Measurements from ENCODE around the gene NIBAN1. TPM values are rescaled to one million over a fixed set of nuclear protein-coding genes. Genes with fewer than 3 reads are reported as not detected.
A peak's percentile ranks its signal among the peaks of the same experiment; 100 is the strongest.

NIBAN1 gene
- total RNA-seq, 2 donors from 2014 or later = 209 to 215 TPM

- H3K4me1 ChIP-seq (ENCODE audit: control insufficient read depth in 1 of 2, low read depth in 2 of 2) = peaks cover 20 to 52% of the 10 kb centered on the region in 2 donors
- no peaks in the 10 kb centered on the region for H3K9me3 ChIP-seq
- TF ChIP-seq, protein P1, sequence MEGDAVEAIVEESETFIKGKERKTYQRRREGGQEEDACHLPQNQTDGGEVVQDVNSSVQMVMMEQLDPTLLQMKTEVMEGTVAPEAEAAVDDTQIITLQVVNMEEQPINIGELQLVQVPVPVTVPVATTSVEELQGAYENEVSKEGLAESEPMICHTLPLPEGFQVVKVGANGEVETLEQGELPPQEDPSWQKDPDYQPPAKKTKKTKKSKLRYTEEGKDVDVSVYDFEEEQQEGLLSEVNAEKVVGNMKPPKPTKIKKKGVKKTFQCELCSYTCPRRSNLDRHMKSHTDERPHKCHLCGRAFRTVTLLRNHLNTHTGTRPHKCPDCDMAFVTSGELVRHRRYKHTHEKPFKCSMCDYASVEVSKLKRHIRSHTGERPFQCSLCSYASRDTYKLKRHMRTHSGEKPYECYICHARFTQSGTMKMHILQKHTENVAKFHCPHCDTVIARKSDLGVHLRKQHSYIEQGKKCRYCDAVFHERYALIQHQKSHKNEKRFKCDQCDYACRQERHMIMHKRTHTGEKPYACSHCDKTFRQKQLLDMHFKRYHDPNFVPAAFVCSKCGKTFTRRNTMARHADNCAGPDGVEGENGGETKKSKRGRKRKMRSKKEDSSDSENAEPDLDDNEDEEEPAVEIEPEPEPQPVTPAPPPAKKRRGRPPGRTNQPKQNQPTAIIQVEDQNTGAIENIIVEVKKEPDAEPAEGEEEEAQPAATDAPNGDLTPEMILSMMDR (IDR thresholded peaks at IDR 0.05) = no peak
- DNase-seq (ENCODE audit: low spot score) = no peak
- no peaks in the 10 kb centered on the region for H3K27me3 ChIP-seq (replicated peaks; ENCODE audit: insufficient read depth)
- no peak overlapping the region for H3K4me3 ChIP-seq
- no peak for ATAC-seq (ENCODE audit: insufficient number of reproducible peaks, low FRiP score, low read depth)
- H3K27ac ChIP-seq = no peak overlapping the region
- H3K36me3 ChIP-seq = no peaks in the 10 kb centered on the region
Observed at GRCh38 chr1:184930645-184931044, 43.7 kb downstream of the NIBAN1 start.

DNA sequence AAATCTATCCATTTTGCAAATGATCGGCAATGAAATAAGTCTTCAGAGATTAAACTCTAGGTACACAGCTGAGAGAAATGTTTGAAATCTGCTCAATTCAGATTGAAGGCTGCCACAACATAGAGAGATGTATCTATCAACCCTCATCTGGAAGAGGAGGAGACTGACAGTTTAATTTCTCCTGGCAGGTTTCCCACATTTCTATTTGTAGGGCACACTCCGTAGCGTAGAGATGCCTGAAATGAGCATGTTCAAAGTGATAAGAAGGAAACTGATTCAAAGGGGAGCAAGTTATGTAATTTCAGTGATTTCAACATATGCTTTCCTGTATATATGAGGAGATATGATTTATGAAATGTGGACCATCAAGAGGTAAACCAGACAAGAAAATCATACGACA is 44.1 kb downstream of the NIBAN1 start:
- DNase-seq (ENCODE audit: low spot score) (no peak), ATAC-seq (ENCODE audit: insufficient number of reproducible peaks, low FRiP score, low read depth) (no peak)
- Histone ChIP-seq H3K4me1 (ENCODE audit: control insufficient read depth in 1 of 2, low read depth in 2 of 2) (peaks cover 20 to 52% of the 10 kb centered on the region in 2 donors), H3K4me3 (peak overlapping the region; percentile 31), H3K27me3 (replicated peaks; ENCODE audit: insufficient read depth) (no peaks in the 10 kb centered on the region), H3K9me3 (no peaks in the 10 kb centered on the region), H3K36me3 (no peaks in the 10 kb centered on the region), H3K27ac (no peak overlapping the region)
- TF ChIP-seq, protein P1 (IDR thresholded peaks at IDR 0.05) = no peak

DNA sequence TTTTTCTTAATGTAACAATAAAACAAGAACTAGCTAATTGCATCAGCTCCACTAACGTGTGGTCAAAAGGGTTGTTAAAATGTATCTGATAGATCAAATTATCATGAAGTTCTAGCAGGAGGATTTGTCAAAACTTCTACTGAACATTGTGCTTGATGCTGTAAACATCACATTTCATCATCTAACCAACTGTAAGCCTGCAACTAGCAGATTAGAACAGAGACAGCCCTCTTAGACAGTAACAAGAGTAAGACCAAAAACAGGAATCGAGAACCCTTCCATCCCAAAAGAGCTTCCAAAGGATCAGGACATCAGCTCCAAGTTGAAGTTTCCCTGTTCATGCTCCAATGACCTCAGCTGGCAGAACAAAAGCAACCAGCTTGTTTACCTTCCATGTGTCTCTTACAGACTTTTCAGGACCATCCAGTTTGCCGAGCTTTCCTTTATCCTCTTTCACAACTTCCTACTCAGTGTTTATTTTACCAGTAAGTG is 44.6 kb downstream of the NIBAN1 start:
- no peak for ATAC-seq (ENCODE audit: insufficient number of reproducible peaks, low FRiP score, low read depth)

GRCh38 chr1:184928394-184928793 is 45.9 kb downstream of the NIBAN1 start:
- TF ChIP-seq, protein P1 (IDR thresholded peaks at IDR 0.05) = no peak
- no peak for ATAC-seq (ENCODE audit: insufficient number of reproducible peaks, low FRiP score, low read depth)
- Histone ChIP-seq H3K27me3 (replicated peaks; ENCODE audit: insufficient read depth) (no peaks in the 10 kb centered on the region), H3K4me3 (no peak overlapping the region), H3K9me3 (no peaks in the 10 kb centered on the region), H3K27ac (no peak overlapping the region), H3K4me1 (ENCODE audit: control insufficient read depth in 1 of 2, low read depth in 2 of 2) (peaks cover 20 to 50% of the 10 kb centered on the region in 2 donors), H3K36me3 (no peaks in the 10 kb centered on the region)
- no peak for DNase-seq (ENCODE audit: low spot score)

More for the DNA sequence above, 44.6 kb downstream of the NIBAN1 start:
- Histone ChIP-seq H3K36me3 (no peaks in the 10 kb centered on the region), H3K27me3 (replicated peaks; ENCODE audit: insufficient read depth) (no peaks in the 10 kb centered on the region), H3K27ac (no peak overlapping the region), H3K4me3 (peak overlapping the region; percentile 31), H3K9me3 (no peaks in the 10 kb centered on the region), H3K4me1 (ENCODE audit: control insufficient read depth in 1 of 2, low read depth in 2 of 2) (peaks cover 20 to 52% of the 10 kb centered on the region in 2 donors)
- TF ChIP-seq, protein P1 (IDR thresholded peaks at IDR 0.05) = no peak
- no peak for DNase-seq (ENCODE audit: low spot score)

Other genes starting within 250 kb of the NIBAN1 start
- 10 to 100 TPM; 44.0 to 71.5 TPM for gene EDEM3, start 219.7 kb downstream of the NIBAN1 start, total RNA-seq
- gene RNF2, start 71.0 kb upstream of the NIBAN1 start, total RNA-seq = 10 to 100 TPM; 13.8 to 15.7 TPM
- gene TRMT1L, start 182.4 kb upstream of the NIBAN1 start, total RNA-seq = 10 to 100 TPM in 1 of 2 donors, 1 to 10 TPM in 1; 5.4 to 18.7 TPM
- 1 to 10 TPM; 5.1 to 9.2 TPM for gene SWT1, start 182.7 kb upstream of the NIBAN1 start, total RNA-seq

All from thoracic aorta (tissue), 2 donors.